H9 (cell line): ENCODE data around the gene CRYZ. TPM values are rescaled to one million over a fixed set of nuclear protein-coding genes. Genes with fewer than 3 reads are reported as not detected.

Experiments
- DNase-seq: peaks from one replicate; pipeline ENCODE4 v3.0.0-alpha.2; 2017
- H2AFZ ChIP-seq: one replicate; pipeline ENCODE4 v1.6.1; 2013; ENCODE audit warnings: mild to moderate bottlenecking, low read length, control low read depth, moderate library complexity
- H2AK5ac ChIP-seq: 2 replicates; pipeline ENCODE4 v1.6.1; 2013; ENCODE audit warnings: low read length, control low read depth, mixed read lengths; ENCODE audit not compliant: insufficient read length
- H2BK120ac ChIP-seq: one replicate; pipeline ENCODE4 v1.6.1; 2013; ENCODE audit warnings: low read depth, mild to moderate bottlenecking, low read length, control low read depth, inconsistent platforms; ENCODE audit not compliant: poor library complexity, severe bottlenecking
- H2BK12ac ChIP-seq: 2 replicates; pipeline ENCODE4 v1.6.1; 2013; ENCODE audit warnings: low read length, control low read depth, mixed read lengths, low read depth; ENCODE audit not compliant: insufficient read length
- H2BK15ac ChIP-seq: 2 replicates; pipeline ENCODE4 v1.6.1; 2013; ENCODE audit warnings: low read depth, low read length, control low read depth
- H2BK20ac ChIP-seq: one replicate; pipeline ENCODE4 v1.6.1; 2013; ENCODE audit warnings: low read depth, mild to moderate bottlenecking, low read length, control low read depth, inconsistent platforms; ENCODE audit not compliant: poor library complexity, severe bottlenecking
- H2BK5ac ChIP-seq: 2 replicates; pipeline ENCODE4 v1.6.1; 2013; ENCODE audit warnings: low read length, control low read depth, mixed read lengths; ENCODE audit not compliant: insufficient read length
- H3K14ac ChIP-seq: 2 replicates; pipeline ENCODE4 v1.6.1; 2013; ENCODE audit warnings: low read length, control low read depth; ENCODE audit not compliant: insufficient read depth
- H3K18ac ChIP-seq: 2 replicates; pipeline ENCODE4 v1.6.1; 2013; ENCODE audit warnings: low read depth, mild to moderate bottlenecking, mixed read lengths, low read length, control low read depth; ENCODE audit not compliant: insufficient read length
- H3K23ac ChIP-seq: 2 replicates; pipeline ENCODE4 v1.6.1; 2013; ENCODE audit warnings: low read length, control low read depth, mixed read lengths, low read depth; ENCODE audit not compliant: insufficient read length
- H3K23me2 ChIP-seq: 2 replicates; pipeline ENCODE4 v1.6.1; 2013; ENCODE audit warnings: low read depth, mild to moderate bottlenecking, mixed read lengths, low read length, control low read depth; ENCODE audit not compliant: insufficient read length, poor library complexity, severe bottlenecking
- H3K27ac ChIP-seq: 2 replicates; pipeline ENCODE4 v1.5.1; 2013; ENCODE audit warnings: low read length, control low read depth, mixed read lengths, low read depth; ENCODE audit not compliant: insufficient read length
- H3K27me3 ChIP-seq: 2 replicates; pipeline ENCODE4 v1.6.1; 2013; ENCODE audit warnings: low read length, control low read depth, inconsistent platforms; ENCODE audit not compliant: insufficient read depth
- H3K4ac ChIP-seq: 2 replicates; pipeline ENCODE4 v1.6.1; 2013; ENCODE audit warnings: low read depth, mild to moderate bottlenecking, control low read depth, inconsistent platforms, low read length, moderate library complexity
- H3K4me1 ChIP-seq: 2 replicates; pipeline ENCODE4 v1.6.1; 2013; ENCODE audit warnings: low read length, control low read depth, inconsistent platforms; ENCODE audit not compliant: insufficient read depth
- H3K4me2 ChIP-seq: 2 replicates; pipeline ENCODE4 v1.6.1; 2013; ENCODE audit warnings: low read length, control low read depth, mixed read lengths; ENCODE audit not compliant: insufficient read length, insufficient read depth
- H3K56ac ChIP-seq: 2 replicates; pipeline ENCODE4 v1.6.1; 2013; ENCODE audit warnings: low read depth, mild to moderate bottlenecking, mixed read lengths, low read length, control low read depth; ENCODE audit not compliant: insufficient read length
- H3K79me1 ChIP-seq: 2 replicates; pipeline ENCODE4 v1.6.1; 2013; ENCODE audit warnings: low read depth, mild to moderate bottlenecking, moderate library complexity, low read length, control low read depth, inconsistent platforms; ENCODE audit not compliant: insufficient read depth, poor library complexity, severe bottlenecking
- H3K79me2 ChIP-seq: 2 replicates; pipeline ENCODE4 v1.6.1; 2013; ENCODE audit warnings: low read length, control low read depth, inconsistent platforms; ENCODE audit not compliant: insufficient read depth
- H3K9ac ChIP-seq: 2 replicates; pipeline ENCODE4 v1.6.1; 2013; ENCODE audit warnings: low read length, control low read depth, mixed read lengths; ENCODE audit not compliant: insufficient read length; ENCODE audit errors: extremely low read depth
- H3K9me3 ChIP-seq: one replicate; pipeline ENCODE4 v1.6.1; 2013; ENCODE audit warnings: low read depth, low read length, inconsistent platforms; ENCODE audit not compliant: control insufficient read depth
- H3T11ph ChIP-seq: one replicate; pipeline ENCODE4 v1.6.1; 2013; ENCODE audit warnings: mild to moderate bottlenecking, low read length, control low read depth, inconsistent platforms
- H4K20me1 ChIP-seq: one replicate; pipeline ENCODE4 v1.6.1; 2013; ENCODE audit not compliant: control insufficient read depth, insufficient read length, insufficient read depth
- H4K5ac ChIP-seq: 2 replicates; pipeline ENCODE4 v1.6.1; 2013; ENCODE audit warnings: low read depth, mild to moderate bottlenecking, mixed read lengths, low read length, control low read depth; ENCODE audit not compliant: insufficient read length
- H4K8ac ChIP-seq: replicated peaks from 2 replicates; pipeline ENCODE4 v1.6.1; 2013; ENCODE audit warnings: low read length, control low read depth, mixed read lengths, low read depth; ENCODE audit not compliant: insufficient read length
- H4K91ac ChIP-seq: 2 replicates; pipeline ENCODE4 v1.6.1; 2013; ENCODE audit warnings: low read depth, mild to moderate bottlenecking, moderate library complexity, mixed read lengths, low read length, control low read depth; ENCODE audit not compliant: insufficient read length
- H3K27ac Mint-ChIP-seq, 3 experiments: 2 replicates in 2 of 3; 3 replicates in 1 of 3; pipeline ENCODE4 v1.8.0; 2020 to 2021; ENCODE audit warnings: mixed read lengths in 3 of 3, mild to moderate bottlenecking in 1 of 3, moderate library complexity in 1 of 3
- H3K27me3 Mint-ChIP-seq: 2 replicates; pipeline ENCODE4 v1.8.0; 2021; ENCODE audit warnings: low read depth, mild to moderate bottlenecking, moderate library complexity, mixed read lengths
- H3K36me3 Mint-ChIP-seq, 3 experiments: 2 replicates in 2 of 3; 3 replicates in 1 of 3; pipeline ENCODE4 v1.8.0; 2020 to 2021; ENCODE audit warnings: low read depth in 3 of 3, mixed read lengths in 3 of 3; ENCODE audit not compliant: insufficient read depth in 1 of 3
- H3K4me1 Mint-ChIP-seq, 2 experiments: 2 replicates each; pipeline ENCODE4 v1.8.0; 2020; ENCODE audit warnings: mixed read lengths in 2 of 2
- H3K4me3 Mint-ChIP-seq, 2 experiments: 2 replicates in 1 of 2; 3 replicates in 1 of 2; pipeline ENCODE4 v1.8.0; 2020 to 2021; ENCODE audit warnings: mild to moderate bottlenecking in 2 of 2, mixed read lengths in 2 of 2, moderate library complexity in 1 of 2
- H3K9me3 Mint-ChIP-seq, 2 experiments: 2 replicates in 1 of 2; 3 replicates in 1 of 2; pipeline ENCODE4 v1.8.0; 2020; ENCODE audit warnings: mild to moderate bottlenecking in 2 of 2, mixed read lengths in 2 of 2, moderate library complexity in 1 of 2
- CTCF ChIP-seq: fragments of 200-600 bp; sonication (generic); conservative IDR thresholded peaks from 3 replicates; pipeline ENCODE4 v1.8.0; 2021; ENCODE audit warnings: antibody characterized with exemption, mild to moderate bottlenecking
- whole genome bisulfite sequencing: extraction: QIAGEN DNeasy Blood & Tissue Kit; methylation state at CpG from one replicate; pipeline ENCODE4 v1.1.7; 2013; ENCODE audit warnings: missing lambda C conversion rate, low lambda C conversion rate, mixed read lengths; ENCODE audit not compliant: insufficient read length; ENCODE audit errors: extremely low coverage; 5-methylcytosine and 5-hydroxymethylcytosine counted together
- total RNA-seq: library from RNA; stranded (reverse); gene quantifications from 2 replicates; pipeline ENCODE4 v1.2.1, GENCODE V29; 2021

The CRYZ gene
- total RNA-seq, 1 experiment from 2014 or later, result 14.0 TPM

GRCh38 chr1:74716822-74717221 is 16.0 kb downstream of the CRYZ start:
- H3K14ac ChIP-seq, result no peak overlapping the region
- H3K4me1 ChIP-seq, result no peaks in the 10 kb centered on the region; the same call in 1 of the 2 replicates
- H4K20me1 ChIP-seq, result no peaks in the 10 kb centered on the region
- no peak overlapping the region for H3T11ph ChIP-seq
- no peak overlapping the region for H2BK12ac ChIP-seq
- H3K27me3 Mint-ChIP-seq, result no peaks in the 10 kb centered on the region
- peaks cover 0 to 7% of the 10 kb centered on the region in 2 experiments; a peak in 2 of 4 replicates for H3K4me1 Mint-ChIP-seq
- no peak overlapping the region for H2BK15ac ChIP-seq
- no peak overlapping the region for H3K4ac ChIP-seq
- H3K4me3 Mint-ChIP-seq, result no peak overlapping the region
- H3K56ac ChIP-seq, result no peak overlapping the region
- H2BK120ac ChIP-seq, result no peak overlapping the region
- no peak overlapping the region for H4K8ac ChIP-seq
- no peak overlapping the region for H2BK5ac ChIP-seq
- no peaks in the 10 kb centered on the region for H3K27me3 ChIP-seq
- peaks cover 0 to under 1% (median 0%) of the 10 kb centered on the region in 3 experiments; a peak in 2 of 7 replicates for H3K36me3 Mint-ChIP-seq
- H2AFZ ChIP-seq, result no peak overlapping the region
- H3K18ac ChIP-seq, result no peak overlapping the region
- H2AK5ac ChIP-seq, result no peak overlapping the region
- TF ChIP-seq CTCF, result no peak
- no peak overlapping the region for H3K4me2 ChIP-seq
- H2BK20ac ChIP-seq, result no peak overlapping the region
- no peak overlapping the region for H4K5ac ChIP-seq
- DNase-seq, result no peak
- H3K27ac ChIP-seq, result no peak overlapping the region
- WGBS, result no CpG with 5 or more reads among the region's 1 CpG
- H3K23me2 ChIP-seq, result no peaks in the 10 kb centered on the region
- no peaks in the 10 kb centered on the region for H3K79me1 ChIP-seq
- H4K91ac ChIP-seq, result no peak overlapping the region
- no peak overlapping the region for H3K23ac ChIP-seq
- H3K9me3 ChIP-seq, result no peaks in the 10 kb centered on the region
- no peaks in the 10 kb centered on the region for H3K9me3 Mint-ChIP-seq
- no peak overlapping the region for H3K9ac ChIP-seq
- H3K27ac Mint-ChIP-seq, result no peak overlapping the region
- H3K79me2 ChIP-seq, result no peaks in the 10 kb centered on the region
